DMS 273 treated with DMSO at 0.1 percent for 48 hours (cell line): ENCODE data around the gene CHRNE.

Experiments
- DNase-seq: peaks from one replicate; lab custom pipeline; 2025; lab: John Stamatoyannopoulos, UW

The CHRNE gene

DNA sequence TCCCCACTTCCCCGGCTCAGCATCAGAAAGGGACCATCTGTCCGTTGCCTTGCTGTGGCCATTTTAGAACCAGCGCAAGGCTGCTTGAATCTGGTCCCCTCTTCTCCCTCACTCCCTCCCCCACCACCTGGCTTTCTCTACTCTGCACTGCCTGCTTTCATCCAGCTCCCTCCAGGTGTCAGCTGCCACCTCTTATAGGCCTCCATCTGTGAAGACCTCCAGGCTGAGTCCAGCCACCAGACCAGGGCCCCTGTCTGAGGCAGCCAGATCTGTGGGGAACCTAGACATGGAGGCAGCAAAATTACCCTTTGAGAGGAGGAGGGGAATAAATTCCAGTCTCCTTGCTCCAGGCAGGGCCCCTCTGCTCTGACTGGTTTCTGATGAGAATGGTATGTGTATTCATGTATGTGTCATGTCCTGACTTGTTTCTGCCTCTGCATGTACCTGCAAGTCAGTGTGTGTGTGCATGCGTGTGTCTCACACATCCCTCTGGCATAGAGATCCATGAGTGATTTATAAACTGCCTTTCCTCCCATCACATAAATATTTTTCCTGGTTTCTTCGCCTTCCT lies 48.7 kb downstream of the CHRNE start:
- no peak for DNase-seq

DNA sequence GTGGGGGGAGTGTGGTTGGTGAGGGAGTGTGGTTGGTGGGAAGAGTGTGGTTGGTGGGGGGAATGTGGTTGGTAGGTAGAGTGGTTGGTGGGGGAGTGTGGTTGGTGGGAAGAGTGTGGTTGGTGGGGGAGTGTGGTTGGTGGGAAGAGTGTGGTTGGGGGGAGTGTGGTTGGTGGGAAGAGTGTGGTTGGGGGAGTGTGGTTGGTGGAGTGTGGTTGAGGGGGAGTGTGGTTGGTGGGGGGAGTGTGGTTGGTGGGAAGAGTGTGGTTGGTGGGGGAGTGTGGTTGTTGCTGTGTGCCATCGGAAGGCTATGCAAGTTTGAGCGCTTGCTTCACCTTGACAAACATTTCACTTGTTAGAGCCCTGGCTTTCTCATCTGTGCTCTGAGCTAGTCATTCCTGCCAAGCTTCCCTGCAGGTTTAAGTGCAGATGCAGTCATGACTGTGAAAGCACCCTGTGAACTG lies 49.7 kb downstream of the CHRNE start:
- DNase-seq, result no peak

DNA sequence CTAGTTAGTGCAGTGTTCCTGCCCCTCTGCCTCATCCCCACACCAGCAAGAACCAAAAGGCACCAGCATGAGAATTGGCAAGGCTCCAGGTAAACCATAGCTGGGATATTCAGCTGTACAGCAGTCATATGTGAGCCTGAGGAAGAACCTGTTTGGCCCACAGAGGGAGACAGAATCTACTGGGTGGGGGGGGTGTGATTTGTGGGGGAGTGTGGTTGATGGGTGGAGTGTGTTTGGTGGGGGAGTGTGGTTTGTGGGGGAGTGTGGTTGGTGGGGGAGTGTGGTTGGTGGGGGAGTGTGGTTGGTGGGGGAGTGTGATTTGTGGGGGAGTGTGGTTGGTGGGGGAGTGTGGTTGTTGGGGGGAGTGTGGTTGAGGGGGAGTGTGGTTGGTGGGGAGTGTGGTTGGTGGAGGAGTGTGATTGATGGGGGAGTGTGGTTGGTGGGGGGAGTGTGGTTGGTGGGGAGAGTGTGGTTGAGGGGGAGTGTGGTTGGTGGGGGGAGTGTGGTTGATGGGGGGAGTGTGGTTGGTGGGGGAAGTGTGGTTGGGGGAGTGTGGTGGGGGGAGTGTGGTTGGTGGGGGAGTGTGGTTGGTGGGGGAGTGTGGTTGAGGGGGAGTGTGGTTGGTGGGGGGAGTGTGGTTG lies 50.2 kb downstream of the CHRNE start:
- DNase-seq, result no peak

DNA sequence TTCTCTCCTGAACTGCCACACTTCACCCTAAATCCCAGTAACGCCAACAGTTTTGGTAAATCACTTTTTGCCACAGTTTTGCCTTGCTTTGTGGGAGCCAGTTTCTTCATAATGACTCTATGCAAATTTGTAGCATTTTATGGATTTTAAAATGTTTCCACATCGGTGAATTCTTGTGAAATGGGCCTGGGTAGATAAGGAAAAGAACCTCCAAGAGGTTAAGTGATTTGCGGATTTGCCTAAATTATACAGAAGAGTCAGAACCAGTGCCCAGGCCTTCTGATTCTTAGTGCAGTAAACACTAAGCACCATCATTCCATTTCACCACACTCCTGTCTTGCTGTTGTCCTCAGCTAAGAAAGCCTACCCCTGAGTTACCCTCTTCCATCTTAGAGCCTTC lies 51.8 kb downstream of the CHRNE start:
- DNase-seq, result no peak

DNA sequence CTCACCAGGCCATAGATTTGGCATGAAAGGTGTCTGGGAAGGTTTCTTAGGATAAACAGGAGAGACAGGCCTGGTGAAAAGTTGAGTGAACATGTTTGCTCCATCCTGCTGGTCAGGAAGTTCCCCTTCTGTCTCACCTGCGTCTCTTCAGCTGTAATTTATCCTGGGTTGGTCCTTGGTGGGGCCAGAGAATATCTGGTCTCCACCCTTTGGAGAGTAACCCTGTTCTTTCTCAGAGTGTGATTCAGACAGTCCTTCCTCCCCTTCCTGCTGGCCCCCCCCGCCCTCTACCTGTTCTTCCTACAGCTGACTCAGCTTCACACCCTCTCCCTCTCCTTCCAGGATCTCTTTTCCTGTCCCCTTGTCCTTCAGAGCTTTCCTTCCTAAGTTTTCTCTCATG lies 52.7 kb downstream of the CHRNE start:
- DNase-seq, result no peak

DNA sequence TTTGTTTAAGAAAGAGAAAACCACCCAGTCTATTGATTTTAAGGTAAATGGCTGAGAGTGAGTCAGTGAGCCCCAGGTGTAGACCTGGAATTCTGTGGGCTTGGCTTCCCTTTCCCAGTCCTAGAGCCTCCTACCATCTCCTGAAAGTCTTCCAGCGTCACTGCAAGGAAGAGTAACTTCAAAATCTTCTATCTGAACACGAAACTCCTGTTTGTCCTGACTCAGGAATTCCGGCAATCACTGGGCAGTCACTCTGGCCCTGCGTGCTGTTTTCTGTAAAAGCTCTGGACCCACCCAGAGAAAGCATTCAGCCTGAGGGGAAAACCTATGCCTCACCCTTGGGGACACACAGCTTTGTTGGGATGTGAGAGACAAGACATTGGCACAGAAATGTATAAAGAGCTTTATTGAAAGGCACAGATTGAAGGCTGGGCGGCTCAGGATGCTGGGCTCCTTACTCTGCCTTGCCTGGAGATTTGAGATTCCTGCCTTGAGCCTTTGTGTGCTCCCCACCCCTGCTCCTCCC lies 53.8 kb downstream of the CHRNE start:
- no peak for DNase-seq
